Measurements from ENCODE around the gene TST. TPM values are rescaled to one million over a fixed set of nuclear protein-coding genes. Genes with fewer than 3 reads are reported as not detected.

TST gene
- total RNA-seq, 1 donor from 2014 or later = 39.0 TPM

- DNase-seq (ENCODE audit: low spot score) = peak; percentile 25
- peaks cover 2% of the 10 kb centered on the region for H3K27me3 Mint-ChIP-seq (ENCODE audit: unreplicated experiment)
Measured at GRCh38 chr22:36986242-36986821, 32.9 kb downstream of the TST start.

GRCh38 chr22:36985211-36985889 is 33.9 kb downstream of the TST start:
- H3K36me3 Mint-ChIP-seq (ENCODE audit: low read depth, unreplicated experiment) = no peaks in the 10 kb centered on the region
- H3K9me3 Mint-ChIP-seq (ENCODE audit: unreplicated experiment) = no peaks in the 10 kb centered on the region
- no peak for DNase-seq (ENCODE audit: low spot score)
- H3K4me1 Mint-ChIP-seq (ENCODE audit: unreplicated experiment) = peaks cover 5% of the 10 kb centered on the region
- H3K27me3 Mint-ChIP-seq (ENCODE audit: unreplicated experiment) = peaks cover 2% of the 10 kb centered on the region
- H3K4me3 Mint-ChIP-seq (ENCODE audit: unreplicated experiment) = no peak overlapping the region
- H3K27ac Mint-ChIP-seq (ENCODE audit: unreplicated experiment) = no peak overlapping the region
- TF ChIP-seq CTCF (IDR thresholded peaks at IDR 0.05; ENCODE audit: unreplicated experiment) = no peak

More at GRCh38 chr22:36986242-36986821, 32.9 kb downstream of the TST start:
- peak; percentile 98 for TF ChIP-seq CTCF (IDR thresholded peaks at IDR 0.05; ENCODE audit: unreplicated experiment)
- Mint-ChIP-seq H3K4me3 (ENCODE audit: unreplicated experiment) (no peak overlapping the region), H3K27ac (ENCODE audit: unreplicated experiment) (no peak overlapping the region), H3K9me3 (ENCODE audit: unreplicated experiment) (no peaks in the 10 kb centered on the region), H3K36me3 (ENCODE audit: low read depth, unreplicated experiment) (no peaks in the 10 kb centered on the region), H3K4me1 (ENCODE audit: unreplicated experiment) (peaks cover 5% of the 10 kb centered on the region)

- peaks cover 2% of the 10 kb centered on the region for H3K27me3 Mint-ChIP-seq (ENCODE audit: unreplicated experiment)
- no peak overlapping the region for H3K27ac Mint-ChIP-seq (ENCODE audit: unreplicated experiment)
- no peak overlapping the region for H3K4me3 Mint-ChIP-seq (ENCODE audit: unreplicated experiment)
- no peaks in the 10 kb centered on the region for H3K9me3 Mint-ChIP-seq (ENCODE audit: unreplicated experiment)
- DNase-seq (ENCODE audit: low spot score) = no peak
- H3K36me3 Mint-ChIP-seq (ENCODE audit: low read depth, unreplicated experiment) = no peaks in the 10 kb centered on the region
- TF ChIP-seq CTCF (IDR thresholded peaks at IDR 0.05; ENCODE audit: unreplicated experiment) = no peak
- no peaks in the 10 kb centered on the region for H3K4me1 Mint-ChIP-seq (ENCODE audit: unreplicated experiment)
Measured at GRCh38 chr22:36982136-36982535, 37.1 kb downstream of the TST start.

- Mint-ChIP-seq H3K27ac (ENCODE audit: unreplicated experiment) (no peak overlapping the region), H3K4me3 (ENCODE audit: unreplicated experiment) (no peak overlapping the region), H3K4me1 (ENCODE audit: unreplicated experiment) (no peaks in the 10 kb centered on the region), H3K27me3 (ENCODE audit: unreplicated experiment) (peaks cover 2% of the 10 kb centered on the region), H3K9me3 (ENCODE audit: unreplicated experiment) (no peaks in the 10 kb centered on the region), H3K36me3 (ENCODE audit: low read depth, unreplicated experiment) (no peaks in the 10 kb centered on the region)
- TF ChIP-seq CTCF (IDR thresholded peaks at IDR 0.05; ENCODE audit: unreplicated experiment) = no peak
- DNase-seq (ENCODE audit: low spot score) = no peak
Measured at GRCh38 chr22:36981247-36981775, 37.9 kb downstream of the TST start.
